ENCODE results near the gene ATAD3B. TPM values are rescaled to one million over a fixed set of nuclear protein-coding genes. Genes with fewer than 3 reads are reported as not detected.
A peak's percentile ranks its signal among the peaks of the same experiment; 100 is the strongest.

Gene ATAD3B
- total and polyA plus RNA-seq, 2 of the 13 experiments (the other 11 are each of a cell fraction or from before 2014, with no cell fraction given): 9.6 to 31.1 TPM

GRCh38 chr1:1430114-1430982 lies 41.2 kb upstream of the ATAD3B start (continued):
- TF ChIP-seq ZNF280D (CRISPR knock-in tag; IDR thresholded peaks at IDR 0.05) (0 out of 2 replicates have a peak, but pooled peaks have one; percentile 16), PHF5A (CRISPR knock-in tag; IDR thresholded peaks at IDR 0.05; ENCODE audit: low read depth, unreplicated experiment) (no peak), ZNF484 (CRISPR knock-in tag; IDR thresholded peaks at IDR 0.05; ENCODE audit: borderline replicate concordance, low read depth) (no peak), ZNF20 (CRISPR knock-in tag; IDR thresholded peaks at IDR 0.05) (no peak), PPARG (CRISPR knock-in tag; conservative IDR thresholded peaks at IDR 0.05) (0 out of 2 replicates have a peak, but pooled peaks have one; percentile 18), SNRNP70 (IDR thresholded peaks at IDR 0.05; ENCODE audit: low read depth, low read length) (no peak), ZHX1 (CRISPR knock-in tag; IDR thresholded peaks at IDR 0.05; ENCODE audit: low read depth) (no peak), MZF1 (CRISPR knock-in tag; IDR thresholded peaks at IDR 0.05; ENCODE audit: borderline replicate concordance) (peak; percentile 87; the same call in 1 of the 2 replicates), MIER2 (CRISPR knock-in tag; IDR thresholded peaks at IDR 0.05) (no peak), ZUFSP (CRISPR knock-in tag; IDR thresholded peaks at IDR 0.05; ENCODE audit: borderline replicate concordance) (no peak), ZNF10 (CRISPR knock-in tag; IDR thresholded peaks at IDR 0.05; ENCODE audit: borderline replicate concordance, low read depth) (no peak), SALL1 (CRISPR knock-in tag; IDR thresholded peaks at IDR 0.05) (peak; percentile 73), NFYC (CRISPR knock-in tag; IDR thresholded peaks at IDR 0.05) (no peak), ZBTB8A (CRISPR knock-in tag; IDR thresholded peaks at IDR 0.05; ENCODE audit: borderline replicate concordance, low read depth) (no peak), HNRNPK (IDR thresholded peaks at IDR 0.05; ENCODE audit: low read depth, low read length, poor library complexity, severe bottlenecking) (peak; percentile 31), GTF3A (CRISPR knock-in tag; conservative IDR thresholded peaks at IDR 0.05) (no peak), ZNF3 (CRISPR knock-in tag; IDR thresholded peaks at IDR 0.05) (no peak), FOSL1 (CRISPR knock-in tag; IDR thresholded peaks at IDR 0.05; ENCODE audit: borderline replicate concordance) (no peak)
- TF ChIP-seq, protein P1, sequence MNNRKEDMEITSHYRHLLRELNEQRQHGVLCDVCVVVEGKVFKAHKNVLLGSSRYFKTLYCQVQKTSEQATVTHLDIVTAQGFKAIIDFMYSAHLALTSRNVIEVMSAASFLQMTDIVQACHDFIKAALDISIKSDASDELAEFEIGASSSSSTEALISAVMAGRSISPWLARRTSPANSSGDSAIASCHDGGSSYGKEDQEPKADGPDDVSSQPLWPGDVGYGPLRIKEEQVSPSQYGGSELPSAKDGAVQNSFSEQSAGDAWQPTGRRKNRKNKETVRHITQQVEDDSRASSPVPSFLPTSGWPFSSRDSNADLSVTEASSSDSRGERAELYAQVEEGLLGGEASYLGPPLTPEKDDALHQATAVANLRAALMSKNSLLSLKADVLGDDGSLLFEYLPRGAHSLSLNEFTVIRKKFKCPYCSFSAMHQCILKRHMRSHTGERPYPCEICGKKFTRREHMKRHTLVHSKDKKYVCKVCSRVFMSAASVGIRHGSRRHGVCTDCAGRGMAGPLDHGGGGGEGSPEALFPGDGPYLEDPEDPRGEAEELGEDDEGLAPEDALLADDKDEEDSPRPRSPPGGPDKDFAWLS (CRISPR knock-in tag; IDR thresholded peaks at IDR 0.05; ENCODE audit: borderline replicate concordance): no peak
